IPS-20b (cell line): ENCODE data around the gene CP.
"Not testable (repeated sequence)": the region's sequence is repeated elsewhere in the genome, so short reads cannot be mapped to it uniquely, and the experiment has no call there.

ENCODE experiments used
- H3K27ac ChIP-seq: one replicate; pipeline ENCODE4 v1.5.1; 2013; ENCODE audit warnings: low read length
- H3K27me3 ChIP-seq: 2 replicates; pipeline ENCODE4 v1.6.1; 2013; ENCODE audit warnings: mild to moderate bottlenecking, low read length, inconsistent platforms; ENCODE audit not compliant: insufficient read depth
- H3K36me3 ChIP-seq: 2 replicates; pipeline ENCODE4 v1.6.1; 2013; ENCODE audit warnings: low read depth, mild to moderate bottlenecking, inconsistent platforms, low read length, moderate library complexity; ENCODE audit not compliant: insufficient read depth
- H3K4me1 ChIP-seq: 2 replicates; pipeline ENCODE4 v1.6.1; 2013; ENCODE audit warnings: mild to moderate bottlenecking, control low read depth, inconsistent platforms, low read length, moderate library complexity; ENCODE audit not compliant: insufficient read depth
- H3K4me3 ChIP-seq: 2 replicates; pipeline ENCODE4 v1.5.1; 2013; ENCODE audit warnings: mild to moderate bottlenecking, low read length, inconsistent platforms
- H3K9ac ChIP-seq: 2 replicates; pipeline ENCODE4 v1.6.1; 2013; ENCODE audit warnings: low read depth, mild to moderate bottlenecking, inconsistent platforms, low read length, moderate library complexity
- H3K9me3 ChIP-seq: 2 replicates; pipeline ENCODE4 v1.6.1; 2013; ENCODE audit warnings: mild to moderate bottlenecking, low read depth, low read length, inconsistent platforms; ENCODE audit not compliant: insufficient read depth

The CP gene

DNA sequence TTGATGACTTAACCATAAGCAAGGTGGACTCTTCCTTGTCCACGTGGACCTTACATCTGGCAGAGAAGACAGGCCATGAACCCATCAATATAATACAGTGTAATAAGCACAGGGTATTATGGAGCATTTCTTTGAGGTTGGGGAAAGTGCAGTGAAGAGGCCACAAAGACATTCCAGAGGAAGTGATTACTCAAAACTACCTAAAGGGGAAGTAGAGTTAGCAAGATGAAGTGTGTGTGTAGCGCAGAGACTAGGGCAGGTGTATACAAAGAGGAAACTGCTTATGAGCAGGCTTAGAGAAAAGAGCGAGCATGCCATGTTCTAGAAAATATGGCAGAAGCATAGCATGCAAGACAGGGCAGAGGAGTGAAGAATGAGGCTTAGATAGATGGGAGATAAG is 17.9 kb downstream of the CP start:
- Histone ChIP-seq H3K27ac (no peak overlapping the region), H3K9ac (no peak overlapping the region), H3K36me3 (no peaks in the 10 kb centered on the region), H3K4me1 (peaks cover 8% of the 10 kb centered on the region), H3K27me3 (no peaks in the 10 kb centered on the region), H3K4me3 (no peak overlapping the region), H3K9me3 (no peaks in the 10 kb centered on the region)

DNA sequence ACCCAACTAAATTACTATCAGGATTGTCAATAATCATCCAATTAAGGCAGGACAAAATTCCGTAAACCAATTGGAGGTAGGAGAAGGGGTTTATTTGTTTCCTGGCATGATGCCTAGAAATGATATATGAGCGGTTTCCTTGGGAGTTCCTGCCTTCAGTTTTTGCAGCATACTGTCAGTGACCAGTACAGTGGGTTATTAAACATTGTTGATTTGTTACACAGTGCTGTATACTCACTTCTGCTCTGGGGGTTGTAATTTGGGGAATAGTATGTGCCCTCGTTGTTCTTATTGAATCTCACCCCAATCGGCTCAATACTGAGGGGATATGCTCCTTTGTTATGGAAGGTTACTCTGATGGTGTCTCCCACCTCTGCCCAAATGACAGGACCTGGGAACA is 22.2 kb downstream of the CP start:
- H3K36me3 ChIP-seq: no peaks in the 10 kb centered on the region
- peak overlapping the region; percentile 86 for H3K27ac ChIP-seq
- H3K9ac ChIP-seq: peak overlapping the region; percentile 63; the same call in 1 of the 2 replicates
- peak overlapping the region; percentile 8; the same call in 1 of the 2 replicates for H3K4me3 ChIP-seq
- H3K9me3 ChIP-seq: no peaks in the 10 kb centered on the region
- H3K4me1 ChIP-seq: peaks cover 31% of the 10 kb centered on the region
- H3K27me3 ChIP-seq: no peaks in the 10 kb centered on the region

DNA sequence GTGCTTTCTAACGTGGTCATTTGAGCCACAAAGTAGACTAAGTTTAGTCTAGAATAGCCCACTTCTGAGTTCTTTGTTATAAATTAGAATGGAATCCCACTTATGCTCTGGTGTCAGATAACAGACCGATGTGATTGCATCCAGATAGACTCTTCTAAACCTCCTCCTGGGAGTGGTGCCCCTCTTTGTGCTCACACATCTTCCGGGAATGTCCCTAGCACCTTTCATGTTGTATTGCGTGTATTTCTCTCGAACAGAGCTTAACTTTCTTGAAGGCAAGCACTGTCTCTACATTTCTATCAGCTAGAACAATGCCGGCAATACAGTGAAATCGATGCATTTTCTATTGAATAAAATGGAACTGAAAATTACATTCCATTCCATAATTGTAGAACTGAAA is 23.0 kb downstream of the CP start:
- Histone ChIP-seq H3K27ac (peak overlapping the region; percentile 92), H3K9ac (peak overlapping the region; percentile 93)

DNA sequence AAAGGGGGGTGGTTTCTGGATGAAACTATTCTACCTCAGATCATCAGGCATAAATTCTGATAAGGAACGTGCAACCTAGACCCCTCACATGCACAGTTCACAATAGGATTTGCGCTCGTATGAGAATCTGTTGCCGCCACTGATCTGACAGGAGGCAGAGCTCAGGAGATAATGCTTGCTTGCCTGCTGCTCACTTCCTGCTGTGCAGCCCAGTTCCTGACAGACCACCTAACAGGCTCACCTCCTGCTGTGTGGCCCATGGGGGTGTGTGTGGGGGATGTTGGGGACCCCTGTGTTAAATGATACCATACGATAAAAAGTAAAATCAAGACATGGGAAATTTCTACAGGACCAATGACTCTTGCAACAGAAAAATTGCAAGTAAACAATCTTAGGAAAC is 24.0 kb downstream of the CP start:
- peak overlapping the region; percentile 93 for H3K9ac ChIP-seq
- H3K27me3 ChIP-seq: no peaks in the 10 kb centered on the region
- peaks cover 35% of the 10 kb centered on the region for H3K4me1 ChIP-seq
- no peaks in the 10 kb centered on the region for H3K36me3 ChIP-seq
- peak overlapping the region; percentile 43 for H3K4me3 ChIP-seq
- no peaks in the 10 kb centered on the region for H3K9me3 ChIP-seq
- peak overlapping the region; percentile 92 for H3K27ac ChIP-seq

More for the DNA sequence above, 23.0 kb downstream of the CP start:
- no peaks in the 10 kb centered on the region for H3K36me3 ChIP-seq
- no peaks in the 10 kb centered on the region for H3K27me3 ChIP-seq
- H3K4me1 ChIP-seq: peaks cover 34% of the 10 kb centered on the region
- peak overlapping the region; percentile 43 for H3K4me3 ChIP-seq
- no peaks in the 10 kb centered on the region for H3K9me3 ChIP-seq

DNA sequence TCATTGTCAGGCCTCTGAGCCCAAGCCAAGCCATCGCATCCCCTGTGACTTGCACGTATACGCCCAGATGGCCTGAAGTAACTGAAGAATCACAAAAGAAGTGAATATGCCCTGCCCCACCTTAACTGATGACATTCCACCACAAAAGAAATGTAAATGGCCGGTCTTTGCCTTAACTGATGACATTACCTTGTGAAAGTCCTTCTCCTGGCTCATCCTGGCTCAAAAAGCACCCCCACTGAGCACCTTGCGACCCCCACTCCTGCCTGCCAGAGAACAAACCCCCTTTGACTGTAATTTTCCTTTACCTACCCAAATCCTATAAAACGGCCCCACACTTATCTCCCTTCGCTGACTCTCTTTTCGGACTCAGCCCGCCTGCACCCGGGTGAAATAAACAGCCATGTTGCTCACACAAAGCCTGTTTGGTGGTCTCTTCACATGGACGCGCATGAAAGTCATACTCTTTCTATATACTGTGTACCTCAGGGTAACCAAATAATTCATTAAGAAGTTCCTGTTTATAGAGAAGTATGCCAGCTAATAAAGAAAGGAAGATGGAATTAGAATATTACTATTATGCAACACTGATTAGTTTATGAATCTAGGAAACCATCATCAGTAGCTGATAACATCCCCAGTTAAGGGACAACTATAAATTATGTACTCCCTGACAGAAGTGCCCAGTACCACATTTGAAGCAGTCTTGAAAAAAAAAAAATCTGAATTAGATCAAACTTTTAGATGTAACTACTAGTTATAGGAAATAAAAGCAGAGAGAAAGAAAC is 24.6 kb downstream of the CP start:
- Histone ChIP-seq H3K27ac (peak overlapping the region; percentile 92), H3K4me3 (peak overlapping the region; percentile 43), H3K9ac (peak overlapping the region; percentile 93), H3K4me1 (peaks cover 35% of the 10 kb centered on the region)
- H3K27me3 ChIP-seq, H3K36me3 ChIP-seq, H3K9me3 ChIP-seq: not testable (repeated sequence)

DNA sequence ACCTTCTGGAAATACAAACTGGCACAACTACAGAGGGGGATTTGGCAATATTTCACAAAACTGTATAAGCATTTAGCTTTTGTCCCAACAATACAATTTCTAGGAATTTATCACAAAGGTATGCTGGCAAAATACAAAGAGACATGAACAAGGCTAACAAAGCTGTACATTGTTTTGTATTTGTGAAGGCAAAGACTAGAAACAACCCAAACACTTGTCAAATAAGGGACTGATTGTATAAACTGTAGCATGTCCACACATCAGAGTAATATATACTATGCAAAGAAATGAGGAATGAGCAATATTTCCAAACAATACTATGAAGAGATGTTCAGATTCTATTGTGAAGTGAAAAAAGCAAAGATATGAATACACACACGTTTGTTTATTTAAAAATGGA is 26.4 kb downstream of the CP start:
- H3K27me3 ChIP-seq: no peaks in the 10 kb centered on the region
- no peak overlapping the region for H3K4me3 ChIP-seq
- no peaks in the 10 kb centered on the region for H3K36me3 ChIP-seq
- peaks cover 35% of the 10 kb centered on the region for H3K4me1 ChIP-seq
- H3K9ac ChIP-seq: peak overlapping the region; percentile 47; the same call in 1 of the 2 replicates
- H3K9me3 ChIP-seq: no peaks in the 10 kb centered on the region
- peak overlapping the region; percentile 83 for H3K27ac ChIP-seq

DNA sequence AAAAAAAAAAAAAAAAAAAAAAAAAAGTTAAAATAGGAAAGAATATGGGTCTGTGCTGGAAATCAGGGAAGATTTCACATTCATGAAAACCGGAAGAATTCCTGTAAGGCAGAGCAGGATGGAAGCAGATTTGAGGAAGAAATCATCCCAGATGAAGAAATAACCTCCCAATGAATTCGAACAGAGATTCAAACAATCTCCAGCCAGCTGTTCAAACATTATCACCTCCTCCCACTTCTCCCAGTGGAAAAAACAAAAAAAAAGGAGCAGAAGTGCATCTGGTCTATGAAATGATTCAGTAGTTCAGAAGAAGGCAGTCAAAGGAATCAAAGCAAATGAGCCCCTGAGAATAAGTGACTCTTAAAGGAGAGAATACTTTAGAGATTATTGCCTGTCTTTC is 33.1 kb downstream of the CP start:
- H3K9me3 ChIP-seq: peaks cover 10% of the 10 kb centered on the region; the same call in 1 of the 2 replicates
- peaks cover 8% of the 10 kb centered on the region; the same call in 1 of the 2 replicates for H3K4me1 ChIP-seq
- H3K27me3 ChIP-seq: no peaks in the 10 kb centered on the region
- H3K9ac ChIP-seq: no peak overlapping the region
- H3K36me3 ChIP-seq: peaks cover 4% of the 10 kb centered on the region; the same call in 1 of the 2 replicates
- no peak overlapping the region for H3K27ac ChIP-seq
- H3K4me3 ChIP-seq: no peak overlapping the region

DNA sequence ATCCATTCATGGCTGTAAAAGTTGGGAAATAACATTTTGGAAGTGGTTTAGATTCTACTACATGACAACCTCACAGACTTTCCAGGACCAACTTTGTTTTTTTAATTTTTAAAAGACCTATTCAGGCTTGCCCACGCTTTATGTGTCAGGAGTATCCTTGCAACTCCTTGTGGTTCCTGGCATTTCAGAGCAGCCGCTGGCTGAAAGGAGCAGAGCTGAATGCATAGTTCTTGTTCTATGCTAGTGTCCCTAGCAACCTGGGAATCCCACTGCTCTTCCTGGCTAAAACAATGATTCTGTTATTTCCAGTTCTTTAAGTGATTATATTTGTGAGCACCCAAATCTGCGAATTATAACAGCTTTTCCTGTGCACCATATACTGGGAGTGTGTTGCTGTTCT is 34.9 kb downstream of the CP start:
- Histone ChIP-seq H3K27ac (no peak overlapping the region), H3K9me3 (peaks cover 10% of the 10 kb centered on the region; the same call in 1 of the 2 replicates), H3K4me3 (no peak overlapping the region), H3K9ac (no peak overlapping the region), H3K36me3 (peaks cover 4% of the 10 kb centered on the region; the same call in 1 of the 2 replicates), H3K4me1 (peaks cover 8% of the 10 kb centered on the region; the same call in 1 of the 2 replicates), H3K27me3 (no peaks in the 10 kb centered on the region)

DNA sequence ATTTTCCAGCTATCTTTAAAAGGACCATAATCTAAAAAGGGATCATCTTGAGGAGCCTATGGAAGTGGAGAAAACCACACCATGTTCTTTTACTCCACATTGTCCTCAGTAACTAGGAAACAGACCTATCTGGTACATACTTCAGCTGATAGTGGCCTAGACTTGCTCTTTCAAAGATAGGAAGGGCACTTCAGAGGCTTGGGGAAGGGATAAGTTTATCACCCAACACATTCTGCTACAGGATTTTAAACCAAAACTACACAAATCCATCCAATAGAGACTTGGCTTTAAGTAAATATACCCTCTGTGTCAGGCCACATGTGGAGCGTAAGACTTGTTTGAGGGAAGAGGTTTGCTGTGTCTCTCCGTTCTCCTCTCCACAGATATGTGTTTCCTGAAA is 35.4 kb downstream of the CP start:
- H3K4me1 ChIP-seq: peaks cover 8% of the 10 kb centered on the region; the same call in 1 of the 2 replicates
- no peaks in the 10 kb centered on the region for H3K27me3 ChIP-seq
- peaks cover 10% of the 10 kb centered on the region; the same call in 1 of the 2 replicates for H3K9me3 ChIP-seq
- H3K36me3 ChIP-seq: peaks cover 4% of the 10 kb centered on the region; the same call in 1 of the 2 replicates
- no peak overlapping the region for H3K27ac ChIP-seq
- no peak overlapping the region for H3K9ac ChIP-seq
- H3K4me3 ChIP-seq: no peak overlapping the region

DNA sequence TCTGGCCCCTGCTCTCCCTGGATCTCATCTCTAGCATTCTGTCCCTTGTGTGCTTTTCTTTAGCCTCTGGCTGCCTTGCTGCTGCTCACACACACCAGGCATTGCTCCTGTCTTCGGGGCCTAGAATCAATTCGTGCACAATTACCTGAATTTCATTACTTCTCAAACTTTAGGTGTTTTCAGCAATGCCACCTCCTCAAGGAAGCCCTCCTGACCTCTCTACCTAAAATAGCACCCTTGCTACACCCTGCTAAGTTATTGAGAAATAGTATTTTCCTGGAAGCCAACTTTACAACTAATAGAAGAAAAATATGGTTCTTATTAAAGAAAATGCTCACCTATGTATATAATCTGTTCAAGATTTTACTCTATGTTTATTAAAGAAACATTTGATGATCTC is 40.4 kb downstream of the CP start:
- Histone ChIP-seq H3K4me1 (peaks cover 2% of the 10 kb centered on the region; the same call in 1 of the 2 replicates), H3K4me3 (no peak overlapping the region), H3K27ac (no peak overlapping the region), H3K36me3 (peaks cover 12% of the 10 kb centered on the region; the same call in 1 of the 2 replicates), H3K27me3 (no peaks in the 10 kb centered on the region), H3K9me3 (peaks cover 2% of the 10 kb centered on the region; the same call in 1 of the 2 replicates), H3K9ac (no peak overlapping the region)

DNA sequence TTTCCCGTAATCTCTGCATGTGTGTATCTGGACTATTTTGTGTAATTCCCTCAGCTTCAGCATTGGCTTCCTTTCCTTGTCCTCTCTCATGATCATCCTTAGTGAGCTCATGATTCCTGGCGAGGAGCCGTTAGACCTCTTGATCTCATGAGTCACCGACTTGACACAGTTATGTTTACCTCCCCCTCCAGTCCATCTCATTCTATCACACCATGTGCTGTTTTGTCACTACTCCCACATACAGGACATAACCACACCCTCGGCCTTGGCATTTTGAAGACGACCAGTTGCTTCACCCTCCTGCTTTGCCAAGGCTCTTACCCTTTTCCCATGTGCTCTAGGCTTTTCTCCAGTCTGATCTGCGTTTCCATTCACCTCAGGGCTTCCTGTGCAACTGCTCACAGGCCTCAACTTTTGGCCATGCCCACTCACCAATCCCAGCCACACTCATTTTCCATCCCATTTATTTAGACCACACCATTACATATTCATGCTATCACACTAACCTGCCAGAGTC is 41.5 kb downstream of the CP start:
- no peak overlapping the region for H3K4me3 ChIP-seq
- H3K4me1 ChIP-seq: no peaks in the 10 kb centered on the region; the same call in 1 of the 2 replicates
- no peaks in the 10 kb centered on the region for H3K27me3 ChIP-seq
- H3K9me3 ChIP-seq: no peaks in the 10 kb centered on the region
- no peak overlapping the region for H3K27ac ChIP-seq
- H3K9ac ChIP-seq: no peak overlapping the region
- peaks cover 12% of the 10 kb centered on the region; the same call in 1 of the 2 replicates for H3K36me3 ChIP-seq

DNA sequence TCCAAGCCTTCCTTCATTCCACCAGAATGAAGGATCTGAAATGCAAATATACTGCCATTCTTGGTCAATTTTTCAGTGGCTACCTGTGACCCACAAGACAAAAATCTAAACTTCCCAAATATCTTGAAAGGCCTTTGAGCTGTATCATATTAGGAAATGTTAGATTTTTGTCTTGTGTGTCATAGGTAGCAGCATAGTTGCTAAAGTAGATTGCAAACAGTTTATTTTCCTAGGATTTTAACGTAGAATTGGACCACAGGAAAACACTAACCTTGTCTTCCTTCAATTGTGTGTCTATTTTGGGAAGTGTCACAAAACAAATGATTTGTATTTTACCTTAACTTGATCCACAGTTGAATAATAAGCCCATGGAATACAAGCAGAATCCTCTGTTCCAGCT is 42.4 kb downstream of the CP start:
- Histone ChIP-seq H3K9ac (no peak overlapping the region), H3K36me3 (peaks cover 12% of the 10 kb centered on the region; the same call in 1 of the 2 replicates), H3K27me3 (no peaks in the 10 kb centered on the region), H3K4me3 (no peak overlapping the region), H3K4me1 (no peaks in the 10 kb centered on the region; the same call in 1 of the 2 replicates), H3K9me3 (no peaks in the 10 kb centered on the region), H3K27ac (no peak overlapping the region)
